Measurements from ENCODE around the gene AGR3. TPM values are rescaled to one million over a fixed set of nuclear protein-coding genes. Genes with fewer than 3 reads are reported as not detected.
A peak's percentile ranks its signal among the peaks of the same experiment; 100 is the strongest.

AGR3 gene
- total RNA-seq, 1 donor from 2014 or later, result not detected

- TF ChIP-seq EZH2 (IDR thresholded peaks at IDR 0.05), result no peak
- TF ChIP-seq, protein P1, sequence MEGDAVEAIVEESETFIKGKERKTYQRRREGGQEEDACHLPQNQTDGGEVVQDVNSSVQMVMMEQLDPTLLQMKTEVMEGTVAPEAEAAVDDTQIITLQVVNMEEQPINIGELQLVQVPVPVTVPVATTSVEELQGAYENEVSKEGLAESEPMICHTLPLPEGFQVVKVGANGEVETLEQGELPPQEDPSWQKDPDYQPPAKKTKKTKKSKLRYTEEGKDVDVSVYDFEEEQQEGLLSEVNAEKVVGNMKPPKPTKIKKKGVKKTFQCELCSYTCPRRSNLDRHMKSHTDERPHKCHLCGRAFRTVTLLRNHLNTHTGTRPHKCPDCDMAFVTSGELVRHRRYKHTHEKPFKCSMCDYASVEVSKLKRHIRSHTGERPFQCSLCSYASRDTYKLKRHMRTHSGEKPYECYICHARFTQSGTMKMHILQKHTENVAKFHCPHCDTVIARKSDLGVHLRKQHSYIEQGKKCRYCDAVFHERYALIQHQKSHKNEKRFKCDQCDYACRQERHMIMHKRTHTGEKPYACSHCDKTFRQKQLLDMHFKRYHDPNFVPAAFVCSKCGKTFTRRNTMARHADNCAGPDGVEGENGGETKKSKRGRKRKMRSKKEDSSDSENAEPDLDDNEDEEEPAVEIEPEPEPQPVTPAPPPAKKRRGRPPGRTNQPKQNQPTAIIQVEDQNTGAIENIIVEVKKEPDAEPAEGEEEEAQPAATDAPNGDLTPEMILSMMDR (IDR thresholded peaks at IDR 0.05), result peak; percentile 89
- no peak for TF ChIP-seq EZH2phosphoT487 (IDR thresholded peaks at IDR 0.05)
- peak; percentile 52 for DNase-seq (ENCODE audit: low spot score)
- no peaks in the 10 kb centered on the region for H3K79me2 ChIP-seq (ENCODE audit: low read depth)
- H4K20me1 ChIP-seq (ENCODE audit: low read depth), result no peaks in the 10 kb centered on the region
- Mint-ChIP-seq H3K36me3 (peaks cover 5% of the 10 kb centered on the region), H3K4me3 (no peak overlapping the region), H3K4me1 (peaks cover 47% of the 10 kb centered on the region), H3K27ac (no peak overlapping the region), H3K27me3 (ENCODE audit: insufficient read depth, low read depth) (peaks cover 2% of the 10 kb centered on the region), H3K9me3 (peaks cover 23% of the 10 kb centered on the region)
- H3K9me3 ChIP-seq (ENCODE audit: low read depth), result no peaks in the 10 kb centered on the region
- no peaks in the 10 kb centered on the region for H3K36me3 ChIP-seq
- no peak overlapping the region for H2AFZ ChIP-seq (replicated peaks)
- peaks cover 28% of the 10 kb centered on the region for H3K4me1 ChIP-seq
- no peak overlapping the region for H3K9ac ChIP-seq
- H3K27me3 ChIP-seq, result no peaks in the 10 kb centered on the region
- no peak overlapping the region for H3K4me3 ChIP-seq
- peaks cover 8% of the 10 kb centered on the region for H3F3A ChIP-seq (ENCODE audit: low read depth)
- H3K4me2 ChIP-seq, result no peak overlapping the region
- H3K27ac ChIP-seq, result no peak overlapping the region
Measured at GRCh38 chr7:16918288-16918895, 36.6 kb upstream of the AGR3 start.

GRCh38 chr7:16916738-16917137, 35.0 kb upstream of the AGR3 start:
- Histone ChIP-seq H3K4me3 (no peak overlapping the region), H3F3A (ENCODE audit: low read depth) (peaks cover 5% of the 10 kb centered on the region), H3K27me3 (no peaks in the 10 kb centered on the region), H3K9me3 (ENCODE audit: low read depth) (no peaks in the 10 kb centered on the region), H4K20me1 (ENCODE audit: low read depth) (no peaks in the 10 kb centered on the region), H3K79me2 (ENCODE audit: low read depth) (no peaks in the 10 kb centered on the region), H2AFZ (replicated peaks) (peak overlapping the region; percentile 80), H3K36me3 (no peaks in the 10 kb centered on the region), H3K27ac (no peak overlapping the region), H3K4me2 (peak overlapping the region; percentile 1), H3K4me1 (peaks cover 24% of the 10 kb centered on the region), H3K9ac (no peak overlapping the region)
- TF ChIP-seq EZH2 (IDR thresholded peaks at IDR 0.05) (no peak), EZH2phosphoT487 (IDR thresholded peaks at IDR 0.05) (no peak)
- TF ChIP-seq, protein P1 (IDR thresholded peaks at IDR 0.05), result no peak
- Mint-ChIP-seq H3K9me3 (peaks cover 29% of the 10 kb centered on the region), H3K27me3 (ENCODE audit: insufficient read depth, low read depth) (peaks cover 2% of the 10 kb centered on the region), H3K4me3 (peak overlapping the region; percentile 60), H3K36me3 (peaks cover 5% of the 10 kb centered on the region), H3K27ac (peak overlapping the region; percentile 90), H3K4me1 (peaks cover 39% of the 10 kb centered on the region)
- peak; percentile 67 for DNase-seq (ENCODE audit: low spot score)

GRCh38 chr7:16916105-16916639, 34.4 kb upstream of the AGR3 start:
- no peaks in the 10 kb centered on the region for H3K79me2 ChIP-seq (ENCODE audit: low read depth)
- DNase-seq (ENCODE audit: low spot score), result no peak
- H3K27me3 ChIP-seq, result no peaks in the 10 kb centered on the region
- H2AFZ ChIP-seq (replicated peaks), result peak overlapping the region; percentile 80
- H4K20me1 ChIP-seq (ENCODE audit: low read depth), result no peaks in the 10 kb centered on the region
- no peak overlapping the region for H3K4me3 ChIP-seq
- no peak overlapping the region for H3K9ac ChIP-seq
- Mint-ChIP-seq H3K9me3 (peaks cover 32% of the 10 kb centered on the region), H3K27me3 (ENCODE audit: insufficient read depth, low read depth) (peaks cover 2% of the 10 kb centered on the region), H3K36me3 (peaks cover 5% of the 10 kb centered on the region), H3K4me1 (peaks cover 33% of the 10 kb centered on the region), H3K4me3 (peak overlapping the region; percentile 60), H3K27ac (peak overlapping the region; percentile 90)
- peaks cover 19% of the 10 kb centered on the region for H3K4me1 ChIP-seq
- no peak overlapping the region for H3K27ac ChIP-seq
- no peaks in the 10 kb centered on the region for H3K9me3 ChIP-seq (ENCODE audit: low read depth)
- H3K36me3 ChIP-seq, result no peaks in the 10 kb centered on the region
- no peaks in the 10 kb centered on the region for H3F3A ChIP-seq (ENCODE audit: low read depth)
- no peak overlapping the region for H3K4me2 ChIP-seq
- TF ChIP-seq EZH2 (IDR thresholded peaks at IDR 0.05), result no peak
- TF ChIP-seq, protein P1 (IDR thresholded peaks at IDR 0.05), result no peak
- TF ChIP-seq EZH2phosphoT487 (IDR thresholded peaks at IDR 0.05), result no peak

Data from neural progenitor cell (in vitro differentiated cells).